T47D (cell line): ENCODE data around the gene GRM8.

ENCODE experiments used
- DNase-seq, 2 experiments: peaks; one replicate each; pipeline versions ENCODE4 v3.0.0 to v3.0.0-alpha.2; 2011 to 2012; ENCODE audit warnings: low read depth in 1 of 2, low spot score in 1 of 2
- JUND ChIP-seq: IDR thresholded peaks from 2 replicates; pipeline ENCODE4 v1.6.1; 2012; ENCODE audit warnings: low read depth
- in situ Hi-C: cut with HindIII; loops from 2 replicates; pipeline ENCODE4 v1.10.0; 2016; ENCODE audit warnings: low sequenced_read_pairs, low pct_unique_long_range_greater_than_20kb

GRM8 gene

DNA sequence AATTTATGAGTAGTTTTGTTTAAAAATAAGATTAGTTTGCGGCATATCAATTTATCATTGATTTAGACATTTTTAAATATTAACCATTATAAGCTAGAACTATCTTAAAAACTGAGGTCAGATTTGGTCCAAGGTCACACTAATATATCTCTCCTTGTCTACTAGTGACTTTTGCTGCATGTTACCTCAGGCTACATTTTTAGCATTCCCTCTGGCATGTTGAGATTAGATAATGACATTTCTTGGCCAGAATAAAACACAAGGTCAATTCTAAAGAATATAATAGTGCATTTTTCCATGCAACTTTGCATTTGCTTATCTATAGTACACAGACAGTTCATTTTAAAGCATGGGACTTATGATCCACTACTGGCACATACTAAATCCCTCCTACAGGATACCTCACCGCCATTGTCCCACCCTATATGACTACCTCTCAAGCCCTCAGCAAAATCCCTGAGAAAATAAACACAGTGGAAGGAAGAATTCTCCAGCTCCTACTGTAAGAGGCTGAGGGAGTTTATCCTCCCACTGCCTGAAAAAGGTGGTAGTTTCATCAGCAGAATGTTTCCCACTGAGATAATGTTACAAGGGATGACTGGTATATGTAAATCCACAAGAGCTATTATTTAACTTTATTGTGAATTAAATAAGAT lies 816.4 kb downstream of the GRM8 start:
- in situ Hi-C loops = no loop called here
- no peak for TF ChIP-seq JUND
- DNase-seq = no peak

DNA sequence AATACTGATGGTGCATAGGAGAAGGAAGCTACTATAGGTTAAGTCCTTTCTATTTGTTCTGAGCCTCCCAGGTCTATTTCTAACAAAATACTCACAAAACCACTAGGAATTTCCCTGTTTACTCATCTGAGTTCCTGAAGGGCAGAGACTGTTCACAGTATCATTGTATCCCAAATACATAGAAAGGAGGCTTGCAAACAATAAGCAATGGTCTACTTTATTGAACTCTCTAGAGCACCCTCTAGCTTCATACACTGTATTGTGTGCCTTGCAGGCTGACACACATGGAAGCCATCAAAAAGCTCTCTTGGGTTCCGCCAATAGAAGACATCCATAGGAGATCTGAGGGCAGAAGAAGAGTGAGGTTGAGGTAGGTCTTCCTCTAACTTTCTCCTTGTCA lies 826.1 kb downstream of the GRM8 start:
- in situ Hi-C loops = no loop called here
- no peak for TF ChIP-seq JUND
- DNase-seq = no peak

DNA sequence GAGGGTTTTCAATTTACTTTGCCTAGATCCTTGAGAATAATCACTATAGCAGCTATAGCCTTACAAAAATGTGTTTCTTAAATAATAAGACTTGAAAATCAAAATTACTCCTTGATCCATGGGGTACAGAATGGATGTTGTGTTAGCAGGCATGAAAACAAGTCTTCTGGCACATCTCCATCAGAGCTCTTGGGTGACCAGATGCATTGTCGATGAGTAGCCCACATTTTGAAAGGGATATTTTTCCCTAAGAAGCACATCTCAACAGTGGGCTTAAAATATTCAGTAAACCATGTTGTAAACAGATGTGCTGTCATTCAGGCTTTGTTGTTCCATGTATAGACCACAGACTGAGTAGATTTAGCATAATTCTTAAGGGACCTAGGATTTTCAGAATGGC lies 827.8 kb downstream of the GRM8 start:
- in situ Hi-C loops = no loop called here
- DNase-seq = no peak
- TF ChIP-seq JUND = no peak

DNA sequence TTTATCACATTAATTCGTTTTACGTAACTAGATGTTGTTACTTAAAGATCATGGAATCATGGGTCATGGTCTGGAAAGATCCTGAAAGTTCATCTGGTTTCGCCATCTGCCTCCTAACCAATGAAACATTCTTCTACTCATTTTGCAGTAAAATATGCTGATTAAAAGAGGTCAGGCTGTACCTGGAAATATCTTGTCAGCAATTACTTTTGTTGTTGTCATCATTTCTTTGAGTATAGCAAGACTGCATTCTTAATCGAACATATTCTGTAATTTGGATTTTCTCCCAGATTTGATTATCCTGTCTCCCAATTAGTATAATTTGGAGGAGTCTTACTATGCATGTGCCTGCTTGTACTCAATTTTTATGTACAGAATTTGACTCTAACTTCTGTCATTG lies 833.7 kb downstream of the GRM8 start:
- TF ChIP-seq JUND = no peak
- DNase-seq = no peak
- in situ Hi-C loops = no loop called here

DNA sequence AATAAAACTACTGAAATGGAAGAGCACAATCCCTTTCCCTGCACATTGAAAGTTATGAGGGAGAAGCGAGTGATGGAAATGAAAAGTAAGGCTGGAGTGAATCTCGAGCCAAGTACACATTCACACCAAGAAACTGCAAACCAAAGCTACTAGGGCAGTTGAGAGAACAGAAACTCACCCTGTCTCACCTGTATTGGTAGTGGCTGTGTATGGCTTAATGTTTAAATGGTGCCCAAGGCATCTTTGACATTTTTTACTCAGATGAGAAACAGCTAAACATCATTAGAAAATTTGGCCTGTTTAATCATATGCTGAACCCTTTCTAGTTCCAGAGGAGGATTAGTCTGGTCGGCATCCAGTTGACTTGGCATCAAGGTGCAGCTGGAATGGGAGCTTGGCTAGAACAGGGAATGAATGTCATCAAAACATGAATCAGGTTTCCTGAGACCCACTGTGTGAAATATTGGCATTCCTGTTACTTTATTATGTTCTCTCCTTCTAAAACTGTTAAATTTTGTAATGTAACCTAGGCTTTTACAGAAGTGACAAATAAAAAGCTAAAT lies 840.8 kb downstream of the GRM8 start:
- in situ Hi-C loops = no loop called here
- no peak for TF ChIP-seq JUND
- no peak for DNase-seq

DNA sequence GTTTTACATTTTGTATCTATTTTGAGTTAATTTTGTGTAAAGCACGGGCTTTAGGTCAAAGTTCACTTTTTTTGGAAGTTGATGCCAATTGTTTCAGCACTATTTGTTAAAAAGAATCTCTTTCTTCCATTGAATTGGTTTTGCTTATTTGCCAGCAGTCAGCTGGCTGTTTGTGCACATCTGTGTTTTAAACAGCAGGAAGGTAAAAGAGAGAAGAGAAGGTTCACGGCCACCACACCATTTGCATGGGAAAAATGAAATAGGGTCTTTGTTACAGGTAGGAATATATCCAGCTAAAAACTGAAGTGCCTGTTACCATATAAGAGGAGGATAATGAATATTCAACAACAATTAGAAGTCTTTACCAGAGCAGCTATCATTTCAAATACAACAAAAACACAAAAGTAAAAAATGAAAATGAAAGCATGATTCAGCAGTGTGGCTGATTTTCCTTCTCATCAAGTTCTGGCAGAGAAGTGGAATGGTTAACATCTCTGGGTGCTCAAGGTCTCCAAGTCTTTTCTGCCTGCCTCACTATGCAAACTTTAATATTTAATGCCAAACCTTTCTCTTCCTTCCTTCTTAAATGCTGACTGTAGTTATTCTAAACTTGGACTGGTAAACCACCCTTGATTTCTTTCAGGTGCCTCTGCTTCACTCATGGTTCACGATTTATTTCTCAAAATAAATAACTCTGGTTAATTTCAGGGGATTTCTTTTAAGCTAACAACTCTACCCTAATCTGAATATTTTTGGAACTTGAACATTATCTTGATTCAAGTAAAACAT lies 841.5 kb downstream of the GRM8 start:
- DNase-seq = no peak
- no peak for TF ChIP-seq JUND
- in situ Hi-C loops = no loop called here

DNA sequence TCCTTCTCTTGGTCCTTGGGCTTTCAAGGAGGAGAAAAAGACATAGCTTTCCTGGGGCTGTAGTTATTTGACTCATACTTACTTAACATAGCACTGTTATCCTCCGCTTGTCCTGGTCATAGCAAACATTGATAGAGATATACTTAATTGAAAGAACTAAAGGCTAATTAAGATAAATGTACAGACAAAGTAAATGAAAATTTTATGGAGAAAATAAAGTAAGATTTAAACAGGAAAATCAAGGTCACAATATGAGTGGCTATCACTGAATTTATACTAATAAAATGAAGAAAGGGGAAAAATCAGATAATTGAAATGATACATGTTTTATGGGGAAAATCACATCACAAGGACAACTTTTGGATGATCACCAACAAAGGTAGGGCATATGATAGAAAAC lies 849.7 kb downstream of the GRM8 start:
- no peak for DNase-seq
- in situ Hi-C loops = no loop called here
- TF ChIP-seq JUND = no peak

DNA sequence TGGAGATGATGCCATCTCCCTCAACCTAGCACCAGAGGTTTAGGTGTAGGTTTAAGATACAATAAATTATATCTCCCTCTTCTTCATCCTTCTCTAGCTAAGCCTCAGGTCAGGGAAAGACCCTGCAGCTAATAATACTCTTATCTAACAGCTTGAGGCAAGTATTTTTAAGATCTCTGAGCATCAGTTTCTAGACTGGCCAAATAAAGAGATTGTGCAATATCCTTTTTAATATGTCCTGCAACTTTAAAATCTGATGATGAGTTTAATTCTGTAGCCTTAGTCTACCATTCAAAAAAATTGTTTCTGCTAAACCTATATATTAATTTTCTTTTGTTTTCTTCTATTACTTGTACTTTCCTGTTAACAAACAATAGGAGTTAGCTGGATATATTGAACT lies 850.8 kb downstream of the GRM8 start:
- in situ Hi-C loops = no loop called here
- DNase-seq = no peak
- no peak for TF ChIP-seq JUND

DNA sequence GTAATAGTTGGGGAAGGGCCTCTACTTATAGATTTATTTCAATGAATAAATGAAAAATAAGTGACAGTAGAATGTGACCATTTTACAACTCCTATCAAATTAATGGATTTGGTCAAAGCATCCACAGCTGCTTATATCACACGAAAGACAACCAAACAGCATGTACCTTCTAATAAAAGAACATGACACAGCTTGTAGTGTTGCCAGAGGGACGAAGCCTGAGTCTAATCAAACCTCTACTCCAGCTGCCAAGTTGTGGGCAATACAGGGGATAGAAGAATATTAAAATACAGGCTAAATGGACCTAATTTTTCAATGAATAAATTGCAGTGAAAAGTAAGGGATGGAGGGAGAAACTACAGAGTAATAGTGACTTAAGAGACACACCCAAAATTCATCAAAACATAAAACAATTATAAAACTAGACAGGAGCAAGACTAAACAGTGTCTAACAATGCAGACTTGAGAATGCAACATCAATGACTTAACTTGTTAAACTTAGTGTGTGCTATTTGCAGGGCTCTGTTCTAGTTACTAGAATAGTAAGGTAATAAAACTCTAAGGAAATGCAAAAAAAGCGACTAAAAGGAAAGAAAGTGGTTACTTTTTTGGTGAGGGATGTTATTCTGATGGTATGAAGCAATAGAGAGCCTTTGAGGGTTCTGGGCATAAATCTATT lies 853.8 kb downstream of the GRM8 start:
- no peak for DNase-seq
- in situ Hi-C loops = no loop called here
- TF ChIP-seq JUND = no peak

DNA sequence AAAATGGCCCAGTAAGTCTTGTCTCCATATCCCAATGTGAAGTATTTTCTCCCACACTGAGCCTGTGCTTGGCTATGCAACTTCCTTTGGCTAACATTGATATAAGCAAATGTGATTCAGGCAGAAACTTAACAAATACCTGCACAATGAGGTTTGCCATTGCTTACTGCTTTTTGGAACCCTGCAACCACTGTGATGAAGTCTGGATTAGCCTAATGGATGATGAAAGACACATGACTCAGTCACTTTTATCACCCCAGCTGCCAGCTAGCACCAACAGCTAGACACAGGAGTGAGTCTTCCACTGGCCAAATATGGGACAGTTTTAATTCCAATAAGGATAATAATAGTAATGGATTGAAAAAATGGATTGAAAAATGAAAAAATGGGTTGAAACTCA lies 854.5 kb downstream of the GRM8 start:
- DNase-seq = no peak
- in situ Hi-C loops = no loop called here
- TF ChIP-seq JUND = no peak

DNA sequence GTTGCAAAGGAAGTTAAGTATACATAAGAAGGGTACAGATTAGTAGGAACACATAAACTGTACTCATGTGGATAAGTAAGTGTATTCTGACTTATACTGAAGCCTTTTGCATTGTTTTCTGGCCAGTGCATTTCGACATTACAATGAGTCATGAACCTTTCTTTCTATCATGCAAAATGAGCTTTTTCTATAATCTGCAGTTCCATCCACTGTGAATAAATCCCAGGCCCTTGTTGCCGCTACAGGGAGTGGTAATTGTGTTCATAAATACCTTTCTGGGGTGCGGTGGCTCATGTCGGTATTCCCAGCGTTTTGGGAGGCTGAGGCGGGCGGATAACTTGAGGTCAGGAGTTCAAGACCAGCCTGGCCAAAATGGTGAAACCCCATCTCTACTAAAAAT lies 858.3 kb downstream of the GRM8 start:
- no peak for DNase-seq
- in situ Hi-C loops = no loop called here
- no peak for TF ChIP-seq JUND
